HS-5 (cell line): ENCODE results near the gene FBXO47.
A peak's percentile ranks its signal among the peaks of the same experiment; 100 is the strongest.
"Not testable (repeated sequence)": the region's sequence is repeated elsewhere in the genome, so short reads cannot be mapped to it uniquely, and the experiment has no call there.

ENCODE experiments used
- DNase-seq: peaks from one replicate; pipeline ENCODE4 v3.0.0-alpha.2; 2012; ENCODE audit warnings: low read depth

FBXO47 gene

DNA sequence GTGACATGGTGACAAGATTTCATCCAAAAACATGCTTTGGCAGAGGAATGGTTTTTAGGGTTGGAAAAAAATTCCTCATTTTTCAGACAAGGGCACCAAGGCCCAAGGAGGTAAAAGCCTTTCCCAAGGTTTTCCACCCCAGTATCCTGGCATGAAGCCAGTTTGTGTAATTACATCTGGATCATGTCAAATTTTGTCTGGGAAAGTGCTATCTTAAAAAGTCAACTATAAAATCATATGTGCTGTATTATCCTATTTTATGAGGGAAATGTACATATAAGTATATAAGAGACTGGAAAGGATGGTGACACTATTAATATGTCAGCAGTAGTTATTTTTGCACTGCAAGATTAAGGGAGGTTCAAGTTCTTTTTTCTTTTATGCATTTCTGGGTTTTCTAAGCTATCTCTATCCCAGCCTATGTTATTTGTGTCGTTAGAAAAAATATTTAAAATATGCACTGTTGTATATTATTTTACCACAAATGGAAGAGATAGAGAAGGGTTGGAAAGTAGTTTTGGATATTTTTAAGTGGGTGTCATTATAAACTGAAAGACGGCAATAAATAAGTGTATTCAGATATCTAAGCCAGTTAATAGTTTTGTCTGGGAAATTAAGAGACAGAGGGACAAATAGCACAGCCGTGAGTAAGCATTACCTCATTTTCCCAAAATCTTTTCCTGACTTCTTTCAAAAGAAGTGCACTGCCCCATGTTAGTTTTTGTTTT, 13.5 kb upstream of the FBXO47 start:
- no peak for DNase-seq

GRCh38 chr17:38978180-38978579, 11.0 kb upstream of the FBXO47 start:
- DNase-seq = no peak

- DNase-seq = not testable (repeated sequence)
These were observed 9.0 kb upstream of the FBXO47 start for GRCh38 chr17:38976187-38976551.

DNA sequence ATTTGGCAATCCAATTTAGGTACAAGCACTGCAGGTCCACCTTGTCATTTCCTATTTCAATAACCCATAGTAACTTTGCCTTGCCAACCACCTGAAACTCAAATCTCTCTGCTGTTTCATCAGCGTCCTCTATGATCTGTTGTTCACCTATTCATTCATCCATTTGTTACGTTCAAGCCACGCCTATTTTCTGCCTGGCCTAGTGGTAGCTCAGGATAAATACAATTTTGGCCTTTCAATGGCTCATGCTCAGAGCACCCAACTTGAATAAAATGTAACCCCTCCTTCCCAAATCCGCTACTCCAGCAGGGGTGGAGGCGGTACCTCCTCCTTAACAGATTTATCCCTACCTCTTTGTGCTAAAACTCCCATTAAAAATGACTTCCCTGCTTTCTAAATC, 3.6 kb upstream of the FBXO47 start:
- no peak for DNase-seq

GRCh38 chr17:38970128-38970527, 2.9 kb upstream of the FBXO47 start:
- DNase-seq = no peak

DNA sequence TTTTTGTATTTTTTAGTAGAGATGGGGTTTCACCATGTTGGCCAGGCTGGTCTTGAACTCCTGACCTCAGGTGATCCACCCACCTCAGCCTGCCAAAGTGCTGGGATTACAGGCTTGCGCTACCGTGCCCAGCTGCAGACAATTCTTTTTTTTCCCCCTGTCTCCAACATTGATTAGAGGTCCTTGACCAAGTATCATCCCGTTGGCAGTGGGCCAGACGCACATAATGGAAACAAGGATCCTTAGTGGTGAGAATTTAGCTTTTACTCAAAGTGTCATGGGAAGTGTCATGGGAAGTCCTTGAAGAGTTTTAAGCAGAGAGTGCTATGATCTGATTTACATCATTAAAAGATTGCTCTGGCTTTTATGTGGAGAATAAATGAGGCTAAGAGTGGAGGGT, 2.1 kb upstream of the FBXO47 start:
- no peak for DNase-seq

DNA sequence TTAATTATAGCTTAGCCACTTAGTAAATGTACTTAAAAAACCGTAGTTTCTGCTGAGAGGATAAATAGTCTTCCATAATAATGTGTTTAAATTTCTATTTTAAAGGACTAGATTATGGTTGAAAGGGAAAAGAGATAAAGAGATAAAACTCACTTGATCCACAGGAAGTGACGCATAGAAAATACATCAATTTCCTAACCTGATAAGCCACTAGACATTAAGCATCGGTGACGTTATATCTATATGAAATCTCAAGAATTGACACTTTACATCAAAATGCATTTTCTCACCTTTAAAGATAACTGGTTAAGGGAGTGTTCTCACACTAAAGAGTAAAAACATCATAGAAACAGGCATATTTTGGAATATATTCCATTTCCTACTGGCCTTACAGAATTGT, 5.8 kb downstream of the FBXO47 start:
- no peak for DNase-seq

- no peak for DNase-seq
These were observed 6.8 kb downstream of the FBXO47 start for GRCh38 chr17:38960402-38960801.

DNA sequence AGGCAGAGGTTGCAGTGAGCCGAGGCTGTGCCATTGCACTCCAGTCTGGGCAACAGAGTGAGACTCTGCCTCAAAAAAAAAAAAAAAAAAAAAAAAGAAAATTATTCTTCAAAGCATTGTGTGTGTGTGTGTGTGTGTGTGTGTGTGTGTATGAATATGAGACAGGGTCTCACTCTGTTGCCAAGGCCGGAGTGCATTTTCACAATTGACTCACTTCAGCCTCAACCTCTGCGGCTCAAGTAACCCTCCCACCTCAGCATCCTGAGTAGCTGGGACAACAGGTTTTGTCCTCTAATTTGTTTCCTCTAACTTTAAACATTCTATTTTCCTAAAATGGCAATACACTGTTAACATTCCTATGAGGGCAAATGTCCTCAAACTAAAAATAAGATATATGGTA, 7.7 kb downstream of the FBXO47 start:
- no peak for DNase-seq

GRCh38 chr17:38958756-38959155, 8.4 kb downstream of the FBXO47 start:
- peak; percentile 14 for DNase-seq

DNA sequence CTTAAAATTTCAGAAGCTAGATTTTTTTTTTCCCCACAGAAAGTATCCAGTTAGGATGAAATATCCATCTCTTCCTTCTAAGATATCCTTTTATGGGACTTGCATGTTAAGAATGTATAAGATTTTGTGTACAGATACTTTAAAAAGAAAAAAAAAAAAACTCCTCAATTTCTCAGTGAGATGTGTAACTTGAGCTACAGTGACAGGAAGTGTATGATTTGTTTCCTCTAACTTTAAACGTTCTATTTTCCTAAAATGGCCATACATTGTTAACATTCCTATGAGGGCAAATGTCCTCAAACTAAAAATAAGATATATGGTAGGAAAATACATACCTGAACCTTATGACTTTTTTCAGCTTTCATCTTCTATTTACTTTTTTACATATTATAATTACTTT, 8.9 kb downstream of the FBXO47 start:
- no peak for DNase-seq

- not testable (repeated sequence) for DNase-seq
These were observed 13.4 kb downstream of the FBXO47 start for GRCh38 chr17:38953800-38954199.

GRCh38 chr17:38947189-38947588, 20.0 kb downstream of the FBXO47 start:
- DNase-seq = no peak

DNA sequence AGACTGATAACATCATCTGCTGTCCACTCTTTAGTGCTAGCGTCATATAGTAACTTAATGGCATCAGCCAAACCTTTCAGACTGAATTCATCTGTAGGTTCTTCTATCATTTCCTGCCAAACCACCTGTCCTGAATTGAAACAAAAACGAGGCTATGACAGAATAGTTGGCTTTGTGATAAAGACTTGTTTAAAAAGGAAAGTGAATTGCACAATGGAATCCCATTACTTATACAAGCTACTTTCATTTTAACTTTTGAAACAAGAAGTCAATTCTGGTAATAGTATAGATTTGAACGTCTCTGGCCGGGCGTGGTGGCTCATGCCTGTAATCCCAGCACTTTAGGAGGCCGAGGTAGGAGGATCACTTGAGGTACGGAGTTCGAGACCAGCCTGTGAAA, 23.6 kb downstream of the FBXO47 start:
- no peak for DNase-seq

DNA sequence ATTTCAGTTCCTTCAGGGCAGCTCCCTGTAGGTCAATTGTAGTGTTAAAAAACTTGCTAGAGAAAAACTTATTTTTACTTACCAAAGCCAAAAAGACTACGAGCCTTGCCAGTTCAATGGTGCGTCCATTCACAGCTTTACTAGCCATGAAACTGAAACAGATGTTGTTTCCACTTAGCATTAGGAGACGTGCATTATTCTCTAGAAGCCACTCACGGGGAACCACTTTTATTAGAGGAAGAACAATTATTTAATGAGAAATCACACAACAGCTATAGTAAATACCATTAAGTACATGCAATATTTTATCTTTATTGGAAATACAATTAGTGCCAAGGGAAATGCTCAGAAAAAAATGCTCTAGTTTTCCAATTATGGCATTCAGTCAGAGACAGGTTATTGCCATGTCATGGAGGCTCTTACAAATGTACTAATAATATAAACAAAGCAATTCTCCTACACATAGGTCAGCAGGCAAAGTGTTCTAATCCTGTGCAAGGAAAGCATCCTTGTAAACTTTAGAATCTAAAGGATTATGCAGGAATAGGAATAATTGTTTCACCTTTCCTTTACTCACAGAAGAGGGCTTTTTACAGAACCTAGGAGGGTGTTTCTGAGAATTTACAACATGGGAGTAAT, 24.4 kb downstream of the FBXO47 start:
- DNase-seq = no peak

DNA sequence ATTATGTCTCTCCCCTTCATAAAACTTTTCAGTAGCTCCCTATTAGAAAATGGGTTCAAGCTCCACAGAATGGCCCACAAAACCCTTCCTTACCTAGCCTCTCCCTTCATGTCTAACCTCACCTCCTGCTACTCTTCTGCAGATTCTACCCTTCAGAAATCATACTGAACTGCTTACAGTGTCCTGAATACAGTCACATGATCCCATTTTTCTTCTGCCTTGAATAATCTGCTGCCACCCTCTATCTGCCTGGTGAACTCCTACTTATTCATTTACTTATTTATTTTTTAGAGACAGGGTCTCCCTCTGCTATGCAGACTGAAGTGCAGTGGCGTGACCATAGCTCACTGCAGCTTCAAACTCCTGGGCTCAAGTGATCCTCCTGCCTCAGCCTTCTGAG, 26.8 kb downstream of the FBXO47 start:
- DNase-seq = no peak

DNA sequence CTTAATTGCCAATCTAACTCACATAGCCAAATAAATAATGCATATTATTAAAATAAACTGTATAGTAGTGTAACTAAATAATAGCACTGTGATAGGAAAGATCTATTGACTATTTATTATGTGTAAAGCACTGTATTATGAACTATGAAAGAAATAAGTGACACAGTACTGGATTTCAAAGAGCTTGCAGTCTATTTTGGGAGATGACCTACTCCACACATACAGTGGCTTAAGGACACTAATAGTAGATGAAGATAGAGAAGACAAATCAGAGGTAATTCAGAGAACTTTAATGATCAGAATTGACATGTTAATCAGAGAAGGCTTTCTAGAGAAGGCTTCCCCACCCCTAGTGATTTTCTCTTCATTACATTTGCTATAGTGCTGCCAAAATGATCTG, 27.2 kb downstream of the FBXO47 start:
- no peak for DNase-seq

DNA sequence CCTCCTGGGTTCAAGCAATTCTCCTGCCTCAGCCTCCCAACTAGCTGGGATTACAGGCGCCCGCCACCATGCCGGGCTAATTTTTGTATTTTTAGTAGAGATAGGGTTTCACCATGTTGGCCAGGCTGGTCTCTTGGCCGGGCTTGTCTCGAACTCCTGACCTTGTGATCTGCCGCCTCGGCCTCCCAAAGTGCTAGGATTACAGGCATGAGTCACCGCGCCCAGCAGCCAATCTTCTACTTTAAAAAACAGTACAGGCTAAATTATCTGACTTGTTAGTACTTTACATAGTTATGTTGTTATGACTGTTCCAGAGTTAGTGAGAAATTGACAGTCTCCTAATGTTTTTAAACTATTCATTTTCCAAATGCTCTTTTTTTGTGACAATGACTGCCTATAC, 33.2 kb downstream of the FBXO47 start:
- DNase-seq = not testable (repeated sequence)

- not testable (repeated sequence) for DNase-seq
These were observed 36.4 kb downstream of the FBXO47 start for GRCh38 chr17:38930782-38931181.

DNA sequence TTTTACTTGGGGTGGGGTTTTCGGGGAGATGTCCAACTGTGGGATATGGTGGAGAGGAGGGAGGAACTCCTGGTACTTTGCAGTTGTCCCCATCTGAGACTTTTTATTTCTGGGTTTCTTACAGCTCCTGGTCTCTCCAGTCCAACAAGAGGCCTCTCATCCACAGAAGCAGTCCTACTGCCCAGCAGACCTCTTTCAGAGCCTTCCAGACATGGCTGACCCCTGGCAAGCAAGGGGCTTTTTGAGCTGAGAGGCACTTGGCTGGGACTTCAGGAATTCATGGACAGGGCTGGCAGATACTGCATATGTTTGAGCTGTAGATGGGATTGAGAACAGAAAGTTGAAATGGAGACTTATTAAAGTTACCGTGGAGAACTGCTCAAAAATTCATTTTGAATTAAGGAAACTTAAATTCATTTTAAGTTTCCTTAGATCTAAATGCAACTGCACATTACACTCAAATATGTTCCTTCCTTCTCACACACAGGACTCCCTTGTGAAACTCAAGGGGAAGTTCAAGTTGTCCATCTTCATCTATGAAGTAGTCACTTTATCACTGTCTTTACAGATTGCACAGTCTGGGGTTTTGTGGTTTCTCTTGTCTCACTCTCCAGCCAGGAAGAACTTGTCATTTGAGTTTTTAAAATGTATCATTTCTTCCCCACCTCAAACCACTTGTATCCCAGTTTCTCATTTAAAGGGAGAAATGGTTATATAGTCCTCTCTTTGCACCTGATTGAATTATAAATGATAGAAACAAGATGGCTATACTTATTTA, 40.7 kb downstream of the FBXO47 start:
- DNase-seq = no peak

DNA sequence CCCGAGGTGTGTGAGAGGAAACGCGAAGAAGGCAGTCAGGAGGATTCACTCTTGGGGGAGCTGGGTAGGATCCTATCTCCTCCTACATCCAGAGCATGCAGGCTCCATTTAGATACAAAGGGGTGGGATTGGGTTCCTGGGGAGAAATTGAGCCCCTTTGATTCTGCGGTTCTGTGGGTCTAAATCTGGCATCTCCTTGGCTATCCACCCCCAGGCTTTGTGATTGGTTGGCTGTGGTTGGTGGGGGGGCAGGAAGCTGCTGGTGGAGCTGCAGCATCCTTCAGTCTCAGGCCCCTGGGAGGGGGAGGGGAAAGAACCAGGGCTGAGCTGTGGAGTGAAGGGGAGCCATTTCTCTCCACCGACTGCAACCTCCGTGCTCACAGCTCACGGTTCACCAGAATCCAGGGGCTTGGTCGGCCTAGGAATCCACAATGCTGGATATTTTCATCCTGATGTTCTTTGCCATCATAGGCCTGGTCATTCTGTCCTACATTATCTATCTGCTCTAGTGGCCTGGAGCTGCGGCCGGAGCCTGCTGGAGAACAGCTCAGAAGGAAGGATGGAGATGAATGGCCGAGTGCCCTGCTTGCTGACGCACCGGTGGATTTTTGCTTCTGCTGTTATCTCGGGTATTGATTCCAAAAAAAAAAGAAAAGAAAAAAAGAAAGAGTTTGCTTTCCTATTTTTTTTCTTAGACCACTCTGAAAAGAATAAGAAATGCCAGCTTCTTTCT, 41.8 kb downstream of the FBXO47 start, which contains the start of gene LASP1NB:
Gene LASP1NB, plus strand, starts transcription at position 352 of the 733 bp plus-strand sequence.
- no peak for DNase-seq

- no peak for DNase-seq
These were observed 44.5 kb downstream of the FBXO47 start for GRCh38 chr17:38922538-38923297.
